ENCODE results near the gene HSDL1.
A peak's percentile ranks its signal among the peaks of the same experiment; 100 is the strongest.
"Not testable (repeated sequence)": the region's sequence is repeated elsewhere in the genome, so short reads cannot be mapped to it uniquely, and the experiment has no call there.

HSDL1 gene

DNA sequence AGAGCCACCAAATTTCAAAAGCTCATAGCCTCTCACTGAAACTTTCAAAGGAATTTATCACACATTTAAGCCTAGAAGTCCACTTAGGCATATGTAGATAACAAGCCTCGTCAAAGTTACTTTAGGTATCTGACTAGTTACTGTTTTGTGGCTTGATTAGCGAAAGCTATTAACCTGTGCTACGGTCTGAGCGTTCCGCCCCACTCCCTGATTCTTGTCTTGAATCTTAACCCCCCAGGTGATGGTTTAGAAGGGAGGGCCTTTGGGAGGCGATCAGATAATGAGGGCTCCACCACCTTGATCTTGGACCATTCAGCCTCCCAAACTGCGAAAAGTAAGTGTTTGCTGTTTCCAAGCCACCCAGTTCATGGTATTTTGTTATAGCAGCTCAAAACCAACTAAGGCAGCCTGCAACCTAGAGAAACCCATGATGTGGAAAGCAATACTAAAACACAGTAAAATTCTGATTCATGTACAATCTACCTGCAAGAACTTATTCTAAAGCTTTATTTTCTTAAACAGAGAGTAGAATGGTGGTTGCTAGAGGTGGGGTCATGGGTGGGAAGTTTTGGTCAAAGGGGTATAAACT lies 7.1 kb downstream of the HSDL1 start:
- DNase-seq: no peak

DNA sequence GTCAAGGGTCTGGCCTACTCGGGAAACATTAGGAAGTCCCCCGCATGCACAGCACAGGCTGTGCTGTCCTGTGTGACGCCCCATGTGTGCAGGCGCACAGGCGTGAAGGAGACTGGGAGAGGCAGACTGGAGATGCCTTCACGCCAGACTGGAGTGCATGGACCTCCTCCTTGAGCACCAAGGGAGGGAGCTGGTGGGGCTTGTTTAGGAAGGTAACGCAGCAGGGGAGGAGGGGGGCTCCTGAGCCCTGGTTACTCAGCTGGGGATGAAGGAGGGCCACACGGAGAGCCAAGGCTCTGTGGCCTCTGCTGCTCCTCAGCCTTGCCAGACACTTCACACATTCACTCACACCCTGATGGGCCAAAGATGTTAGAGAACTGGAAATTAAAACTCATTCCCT lies 7.7 kb downstream of the HSDL1 start:
- DNase-seq: no peak

- DNase-seq: no peak
Observed at GRCh38 chr16:84136331-84137125, 8.4 kb downstream of the HSDL1 start.

- no peak for DNase-seq
Observed at GRCh38 chr16:84132527-84133285, 12.3 kb downstream of the HSDL1 start.

GRCh38 chr16:84131117-84131516 lies 13.9 kb downstream of the HSDL1 start:
- DNase-seq: no peak

- no peak for DNase-seq
Observed at GRCh38 chr16:84124257-84125073, 20.5 kb downstream of the HSDL1 start.

DNA sequence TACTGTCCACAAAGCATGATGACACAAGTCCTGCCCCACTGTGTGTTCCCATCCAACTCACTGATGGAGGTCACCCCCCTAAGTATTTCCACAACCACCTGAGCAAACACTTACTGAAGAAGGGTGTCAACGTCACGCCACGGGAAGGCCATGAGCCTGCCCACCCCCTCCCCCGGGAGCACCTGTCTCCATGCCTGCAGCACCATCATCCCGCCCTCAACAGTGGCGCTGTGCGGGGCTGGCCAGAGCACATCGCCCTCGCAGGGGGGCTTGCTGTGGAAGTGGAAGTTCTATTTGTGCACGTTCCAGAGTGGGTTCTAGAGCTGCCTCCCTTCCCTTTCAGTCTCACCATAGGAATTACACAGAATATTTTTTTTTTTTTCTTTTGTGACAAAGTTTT lies 24.0 kb downstream of the HSDL1 start:
- DNase-seq: peak; percentile 91

DNA sequence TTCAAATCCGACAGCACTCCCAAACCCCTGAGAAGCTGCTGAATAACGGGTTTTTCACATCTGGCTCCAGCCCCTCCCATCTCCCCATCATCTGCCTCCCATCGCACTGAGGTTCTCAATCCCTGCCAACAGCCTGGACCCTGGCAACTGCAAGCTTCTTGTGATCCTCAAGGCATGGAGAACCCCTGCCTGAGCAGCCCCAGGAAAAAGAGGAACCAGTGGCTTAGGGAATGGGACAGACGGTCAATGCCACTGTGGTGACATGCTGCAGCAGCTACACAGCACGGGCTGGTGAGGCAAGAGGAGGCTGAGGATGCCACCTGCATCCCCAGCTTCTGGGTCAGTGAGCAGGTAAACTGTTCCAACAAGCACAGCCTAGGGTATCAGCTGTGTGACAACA lies 25.0 kb downstream of the HSDL1 start:
- peak; percentile 37 for DNase-seq

GRCh38 chr16:84119368-84119767 lies 25.6 kb downstream of the HSDL1 start:
- DNase-seq: peak; percentile 35

- not testable (repeated sequence) for DNase-seq
Observed at GRCh38 chr16:84118315-84118714, 26.7 kb downstream of the HSDL1 start.

DNA sequence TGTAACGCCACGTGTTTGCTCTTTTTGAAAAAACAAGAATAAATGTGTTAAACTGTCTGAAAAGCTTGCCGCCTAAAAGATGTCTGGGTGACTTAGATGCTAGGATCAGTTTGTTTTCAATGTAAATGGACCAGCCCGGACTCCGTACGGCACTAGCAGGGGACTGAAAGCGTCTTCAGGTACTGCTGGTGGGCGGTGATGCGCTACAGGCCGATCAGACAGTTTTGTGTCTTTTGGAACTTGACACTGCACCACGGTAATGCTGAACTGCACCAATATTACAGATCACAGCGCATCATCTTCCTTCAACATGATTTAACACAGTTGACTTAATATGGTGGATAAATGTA lies 27.5 kb downstream of the HSDL1 start:
- peak; percentile 69 for DNase-seq

DNA sequence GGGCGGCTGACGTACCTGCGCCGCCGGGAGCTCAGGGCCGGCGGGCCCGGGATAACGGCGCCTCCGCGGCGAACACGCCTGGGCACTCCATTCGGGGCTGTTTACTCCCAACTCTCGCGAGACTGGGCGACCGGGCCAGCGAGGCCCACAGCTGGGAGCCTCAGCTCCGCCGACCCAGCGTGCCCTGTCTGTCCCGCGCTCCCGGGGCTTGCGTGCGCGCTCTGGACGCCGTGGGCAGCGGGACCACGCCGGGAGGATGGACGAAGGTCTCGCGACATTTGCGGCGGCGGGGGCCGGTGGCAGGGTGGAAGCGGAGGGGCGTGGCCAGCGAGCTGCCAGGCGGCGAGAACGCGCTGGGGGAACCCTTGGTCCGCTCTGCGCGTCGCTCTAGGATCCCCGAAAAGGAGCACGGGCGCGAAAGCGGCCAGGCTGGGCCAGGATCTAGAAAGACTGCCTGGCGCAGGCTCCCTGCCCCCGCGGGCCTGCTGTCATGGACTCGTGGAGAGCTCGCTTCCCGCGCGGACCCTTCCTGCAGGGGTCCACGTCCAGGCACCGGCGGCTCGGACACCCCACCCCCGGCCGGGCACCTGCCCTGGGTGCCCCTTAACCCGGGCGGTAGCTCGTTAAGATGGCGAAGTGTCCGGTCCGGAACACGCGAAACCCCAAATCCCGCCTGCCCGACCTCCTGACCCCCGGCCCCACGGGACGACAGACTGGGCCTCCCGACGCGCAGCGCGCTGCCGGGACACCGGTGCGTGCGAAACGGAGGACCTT lies 28.1 kb downstream of the HSDL1 start, which contains the start of gene MBTPS1:
Gene MBTPS1 (minus strand): TSS at position 223 of the 774 bp plus-strand sequence. CDS start 15,159 bp downstream, outside the sequence.
- DNase-seq: peak; percentile 98

DNA sequence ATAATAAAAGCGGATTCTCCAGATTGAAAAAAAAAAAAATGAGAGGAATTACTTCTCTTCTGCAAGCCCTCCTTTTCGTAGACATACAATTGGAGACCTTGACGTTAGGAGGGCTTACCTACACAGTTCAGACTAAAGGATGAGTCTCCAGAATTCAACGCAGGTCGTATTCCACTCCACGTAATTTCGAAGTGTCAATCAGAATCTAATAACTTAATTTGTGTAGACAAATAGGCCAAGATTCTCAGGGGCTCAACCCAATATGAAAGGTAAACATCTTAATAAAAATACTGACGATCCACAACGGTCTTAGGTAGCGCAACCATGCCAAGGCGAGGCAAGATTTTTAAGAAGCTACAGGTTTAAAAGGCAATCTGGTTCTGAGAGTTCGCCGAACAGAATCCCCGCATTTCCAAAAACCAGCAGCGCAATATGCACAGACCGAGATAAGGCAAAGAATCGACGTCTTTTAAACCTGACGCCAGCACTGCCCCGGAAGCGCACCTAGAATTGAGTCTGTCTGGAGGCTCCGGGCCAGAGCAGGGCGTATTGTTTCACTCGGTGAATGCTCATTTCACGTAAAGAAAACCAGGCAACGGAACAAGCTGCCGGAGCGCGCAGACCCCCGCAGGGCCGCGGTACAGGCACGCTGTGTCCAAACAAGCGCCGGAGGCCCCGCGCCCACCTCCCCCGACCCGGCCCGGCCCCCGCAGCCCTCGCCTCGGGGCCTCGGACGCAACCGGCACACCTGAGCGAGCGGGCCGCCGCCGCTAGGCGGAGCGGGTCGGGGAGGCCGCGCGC lies 28.9 kb downstream of the HSDL1 start:
- peak; percentile 70 for DNase-seq

DNA sequence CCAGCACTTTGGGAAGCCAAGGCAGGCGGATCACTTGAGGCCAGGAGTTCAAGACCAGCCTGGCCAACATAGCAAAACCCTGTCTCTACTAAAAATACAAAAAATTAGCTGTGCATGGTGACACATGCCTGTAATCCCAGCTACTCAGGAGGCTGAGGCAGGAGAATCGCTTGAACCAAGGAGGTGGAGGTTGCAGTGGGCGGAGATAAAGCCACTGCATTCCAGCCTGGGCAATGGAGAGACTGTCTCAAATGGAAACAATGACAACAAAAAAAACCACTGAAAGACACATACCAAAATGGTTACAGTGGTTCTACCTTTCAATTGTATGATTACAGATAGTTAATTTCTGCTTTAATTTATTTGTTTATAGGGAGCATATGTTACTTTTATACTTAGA lies 33.0 kb downstream of the HSDL1 start:
- not testable (repeated sequence) for DNase-seq

DNA sequence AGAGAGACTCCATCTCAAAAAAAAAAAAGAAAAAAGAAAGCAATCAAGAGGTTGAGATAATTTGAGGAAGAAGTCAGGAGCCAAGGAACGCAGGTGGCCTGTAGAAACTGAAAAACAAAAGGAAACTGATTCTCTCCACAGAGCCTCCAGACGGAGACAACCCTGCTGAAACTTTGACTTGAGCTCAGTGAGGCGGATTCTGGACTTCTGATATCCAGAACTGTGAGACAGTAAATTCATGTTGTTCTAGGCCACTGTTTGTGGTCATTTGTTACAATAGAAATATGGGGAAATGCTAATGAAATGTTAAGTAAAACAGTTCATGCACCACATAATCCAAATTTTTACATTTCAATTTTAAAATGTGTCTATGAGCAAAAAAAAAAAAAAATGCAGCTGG lies 33.5 kb downstream of the HSDL1 start:
- DNase-seq: no peak

GRCh38 chr16:84110527-84110926 lies 34.5 kb downstream of the HSDL1 start:
- DNase-seq: no peak

- no peak for DNase-seq
Observed at GRCh38 chr16:84109598-84110335, 35.2 kb downstream of the HSDL1 start.

DNA sequence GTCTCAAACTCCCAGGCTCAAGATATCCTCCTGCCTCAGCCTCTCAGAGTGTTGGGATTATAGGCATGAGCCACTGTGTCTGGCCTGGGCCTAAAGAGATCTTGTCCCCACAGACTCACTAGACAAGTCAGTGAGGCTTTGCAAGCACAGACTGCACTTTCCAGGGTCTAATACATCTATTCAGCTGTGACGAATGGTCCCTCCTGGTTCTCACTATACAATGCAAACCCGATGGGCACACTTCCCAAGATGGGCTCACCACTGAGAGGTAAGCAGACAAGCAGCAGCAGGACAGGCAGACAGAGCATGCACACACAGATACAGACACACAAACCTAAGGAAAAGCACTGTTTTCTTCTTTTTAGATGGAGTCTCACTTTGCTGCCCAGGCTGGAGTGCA lies 37.1 kb downstream of the HSDL1 start:
- DNase-seq: no peak

- DNase-seq: no peak
Observed at GRCh38 chr16:84105948-84106740, 38.8 kb downstream of the HSDL1 start.
